HEK293 (cell line): ENCODE measurements around the gene B4GALT3.

ENCODE experiments used
- CTCF ChIA-PET: fragments of 350-600 bp; formaldehyde crosslinking; extraction: SDS; loops from one replicate; lab custom pipeline; 2021; ENCODE audit warnings: antibody characterized with exemption; lab: Yijun Ruan, JAX
- POLR2A ChIA-PET: fragments of 300-600 bp; formaldehyde crosslinking; extraction: SDS; loops from one replicate; lab custom pipeline; 2020; ENCODE audit warnings: antibody characterized with exemption, inconsistent platforms; lab: Yijun Ruan, JAX
- H3K27ac ChIP-seq: fragments of 200-500 bp; sonication (Bioruptor generic); 2 replicates; pipeline ENCODE4 v1.5.1; 2014; ENCODE audit warnings: low read depth, low read length, control low read depth, inconsistent platforms; ENCODE audit errors: extremely low read depth
- H3K36me3 ChIP-seq, 2 experiments: fragments of 200-500 bp in 1 of 2; sonication (Bioruptor generic) in 1 of 2; 1 replicate in 1 of 2; 2 replicates in 1 of 2; pipeline ENCODE4 v1.5.1; 2014 to 2017; ENCODE audit warnings: inconsistent platforms in 2 of 2, low read length in 2 of 2; ENCODE audit not compliant: control insufficient read depth in 2 of 2, insufficient read depth in 1 of 2
- H3K4me1 ChIP-seq: fragments of 200-500 bp; sonication (Bioruptor generic); 2 replicates; pipeline ENCODE4 v1.5.1; 2014; ENCODE audit warnings: mild to moderate bottlenecking, low read length, inconsistent platforms; ENCODE audit not compliant: control insufficient read depth, insufficient read depth
- H3K4me3 ChIP-seq: 2 replicates; pipeline ENCODE4 v1.5.1; 2011; ENCODE audit warnings: low read depth, mild to moderate bottlenecking, control low read depth, low read length, moderate library complexity
- H3K9me3 ChIP-seq: fragments of 200-500 bp; sonication (Bioruptor generic); 2 replicates; pipeline ENCODE4 v1.5.1; 2014; ENCODE audit warnings: low read depth, low read length, inconsistent platforms; ENCODE audit not compliant: control insufficient read depth, insufficient read depth
- HOXA7 ChIP-seq: sonication (generic); formaldehyde crosslinking; IDR thresholded peaks from 2 replicates; pipeline ENCODE4 v1.8.1; 2022; ENCODE audit warnings: missing genetic modification reagents, borderline replicate concordance
- OVOL3 ChIP-seq: fragments of 450-650 bp; formaldehyde crosslinking; IDR thresholded peaks from 2 replicates; pipeline ENCODE4 v1.5.1; 2016; ENCODE audit warnings: missing biosample characterization, missing genetic modification characterization
- ZBTB10 ChIP-seq: fragments of 450-650 bp; formaldehyde crosslinking; IDR thresholded peaks from 2 replicates; pipeline ENCODE4 v1.5.1; 2016; ENCODE audit warnings: missing biosample characterization, missing genetic modification characterization
- ZBTB6 ChIP-seq: fragments of 450-650 bp; formaldehyde crosslinking; IDR thresholded peaks from 2 replicates; pipeline ENCODE4 v1.5.1; 2017; ENCODE audit warnings: missing biosample characterization, missing genetic modification characterization
- ZFP3 ChIP-seq: fragments of 450-650 bp; formaldehyde crosslinking; IDR thresholded peaks from 2 replicates; pipeline ENCODE4 v1.5.1; 2016; ENCODE audit warnings: low read depth, missing biosample characterization, missing genetic modification characterization
- ZNF202 ChIP-seq: fragments of 450-650 bp; formaldehyde crosslinking; IDR thresholded peaks from 2 replicates; pipeline ENCODE4 v1.5.1; 2016; ENCODE audit warnings: missing biosample characterization, missing genetic modification characterization, borderline replicate concordance
- ZNF26 ChIP-seq: fragments of 450-650 bp; formaldehyde crosslinking; IDR thresholded peaks from 2 replicates; pipeline ENCODE4 v1.5.1; 2016; ENCODE audit warnings: missing biosample characterization, missing genetic modification characterization
- ZNF266 ChIP-seq: fragments of 450-650 bp; formaldehyde crosslinking; IDR thresholded peaks from 2 replicates; pipeline ENCODE4 v1.5.1; 2016; ENCODE audit warnings: missing biosample characterization, missing genetic modification characterization, low read depth
- ZNF423 ChIP-seq: fragments of 450-650 bp; formaldehyde crosslinking; IDR thresholded peaks from 2 replicates; pipeline ENCODE4 v1.5.1; 2016; ENCODE audit warnings: missing biosample characterization, missing genetic modification characterization
- ZNF433 ChIP-seq: fragments of 450-650 bp; formaldehyde crosslinking; IDR thresholded peaks from 2 replicates; pipeline ENCODE4 v1.5.1; 2016; ENCODE audit warnings: missing biosample characterization, missing genetic modification characterization, low read depth
- ZNF48 ChIP-seq: fragments of 450-650 bp; formaldehyde crosslinking; IDR thresholded peaks from 2 replicates; pipeline ENCODE4 v1.5.1; 2016; ENCODE audit warnings: missing biosample characterization, missing genetic modification characterization
- ZNF529 ChIP-seq: fragments of 450-650 bp; formaldehyde crosslinking; IDR thresholded peaks from 2 replicates; pipeline ENCODE4 v1.5.1; 2017; ENCODE audit warnings: missing genetic modification characterization, missing biosample characterization; ENCODE audit not compliant: insufficient replicate concordance
- ZNF621 ChIP-seq: fragments of 450-650 bp; formaldehyde crosslinking; IDR thresholded peaks from 2 replicates; pipeline ENCODE4 v1.5.1; 2017; ENCODE audit warnings: missing biosample characterization, missing genetic modification characterization
- ZNF707 ChIP-seq: fragments of 450-650 bp; formaldehyde crosslinking; IDR thresholded peaks from 2 replicates; pipeline ENCODE4 v1.5.1; 2016; ENCODE audit warnings: missing biosample characterization, missing genetic modification characterization
- ZNF776 ChIP-seq: fragments of 450-650 bp; formaldehyde crosslinking; IDR thresholded peaks from 2 replicates; pipeline ENCODE4 v1.5.0; 2017; ENCODE audit warnings: missing biosample characterization, missing genetic modification characterization, borderline replicate concordance
- ZNF792 ChIP-seq: fragments of 450-650 bp; formaldehyde crosslinking; IDR thresholded peaks from 2 replicates; pipeline ENCODE4 v1.5.1; 2016; ENCODE audit warnings: missing biosample characterization, missing genetic modification characterization
- ZSCAN4 ChIP-seq: fragments of 450-650 bp; formaldehyde crosslinking; IDR thresholded peaks from 2 replicates; pipeline ENCODE4 v1.5.1; 2017; ENCODE audit warnings: missing biosample characterization, missing genetic modification characterization
- TF ChIP-seq, protein P1 (sequence below): fragments of 450-650 bp; formaldehyde crosslinking; IDR thresholded peaks from 2 replicates; pipeline ENCODE4 v1.5.1; 2016; ENCODE audit warnings: missing biosample characterization, missing genetic modification characterization
- TF ChIP-seq, protein P2 (sequence below): fragments of 450-650 bp; formaldehyde crosslinking; IDR thresholded peaks from 2 replicates; pipeline ENCODE4 v1.5.1; 2016; ENCODE audit warnings: missing biosample characterization, missing genetic modification characterization
- TF ChIP-seq, protein P3 (sequence below): fragments of 450-650 bp; formaldehyde crosslinking; conservative IDR thresholded peaks from 2 replicates; pipeline ENCODE4 v1.5.1; 2016; ENCODE audit warnings: low read depth, missing biosample characterization, missing genetic modification characterization

B4GALT3 gene

GRCh38 chr1:161162806-161163205, 14.5 kb downstream of the B4GALT3 start (continued):
- TF ChIP-seq ZNF26, result no peak
- no peak for TF ChIP-seq OVOL3
- TF ChIP-seq ZBTB6 (tag by site-specific recombination), result no peak
- no peak for TF ChIP-seq ZBTB10 (tag by site-specific recombination)
- TF ChIP-seq ZNF266 (tag by site-specific recombination), result no peak
- no peak for TF ChIP-seq ZNF707 (tag by site-specific recombination)
- TF ChIP-seq, protein P1, sequence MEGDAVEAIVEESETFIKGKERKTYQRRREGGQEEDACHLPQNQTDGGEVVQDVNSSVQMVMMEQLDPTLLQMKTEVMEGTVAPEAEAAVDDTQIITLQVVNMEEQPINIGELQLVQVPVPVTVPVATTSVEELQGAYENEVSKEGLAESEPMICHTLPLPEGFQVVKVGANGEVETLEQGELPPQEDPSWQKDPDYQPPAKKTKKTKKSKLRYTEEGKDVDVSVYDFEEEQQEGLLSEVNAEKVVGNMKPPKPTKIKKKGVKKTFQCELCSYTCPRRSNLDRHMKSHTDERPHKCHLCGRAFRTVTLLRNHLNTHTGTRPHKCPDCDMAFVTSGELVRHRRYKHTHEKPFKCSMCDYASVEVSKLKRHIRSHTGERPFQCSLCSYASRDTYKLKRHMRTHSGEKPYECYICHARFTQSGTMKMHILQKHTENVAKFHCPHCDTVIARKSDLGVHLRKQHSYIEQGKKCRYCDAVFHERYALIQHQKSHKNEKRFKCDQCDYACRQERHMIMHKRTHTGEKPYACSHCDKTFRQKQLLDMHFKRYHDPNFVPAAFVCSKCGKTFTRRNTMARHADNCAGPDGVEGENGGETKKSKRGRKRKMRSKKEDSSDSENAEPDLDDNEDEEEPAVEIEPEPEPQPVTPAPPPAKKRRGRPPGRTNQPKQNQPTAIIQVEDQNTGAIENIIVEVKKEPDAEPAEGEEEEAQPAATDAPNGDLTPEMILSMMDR (tag by site-specific recombination), result no peak
- no peak for TF ChIP-seq ZNF433
- TF ChIP-seq ZNF792 (tag by site-specific recombination), result no peak
- TF ChIP-seq ZNF423 (tag by site-specific recombination), result no peak

GRCh38 chr1:161162052-161162451, 15.3 kb downstream of the B4GALT3 start:
- Histone ChIP-seq H3K27ac (no peak overlapping the region), H3K9me3 (no peaks in the 10 kb centered on the region), H3K4me1 (peaks cover 7% of the 10 kb centered on the region; the same call in 1 of the 2 replicates), H3K4me3 (no peak overlapping the region), H3K36me3 (peaks cover 5 to 67% of the 10 kb centered on the region in 2 experiments; a peak in 2 of 3 replicates)
- no peak for TF ChIP-seq ZNF621 (tag by site-specific recombination)
- TF ChIP-seq ZNF202 (tag by site-specific recombination), result no peak
- TF ChIP-seq ZFP3 (tag by site-specific recombination), result no peak
- no peak for TF ChIP-seq ZSCAN4 (tag by site-specific recombination)
- TF ChIP-seq, protein P2, sequence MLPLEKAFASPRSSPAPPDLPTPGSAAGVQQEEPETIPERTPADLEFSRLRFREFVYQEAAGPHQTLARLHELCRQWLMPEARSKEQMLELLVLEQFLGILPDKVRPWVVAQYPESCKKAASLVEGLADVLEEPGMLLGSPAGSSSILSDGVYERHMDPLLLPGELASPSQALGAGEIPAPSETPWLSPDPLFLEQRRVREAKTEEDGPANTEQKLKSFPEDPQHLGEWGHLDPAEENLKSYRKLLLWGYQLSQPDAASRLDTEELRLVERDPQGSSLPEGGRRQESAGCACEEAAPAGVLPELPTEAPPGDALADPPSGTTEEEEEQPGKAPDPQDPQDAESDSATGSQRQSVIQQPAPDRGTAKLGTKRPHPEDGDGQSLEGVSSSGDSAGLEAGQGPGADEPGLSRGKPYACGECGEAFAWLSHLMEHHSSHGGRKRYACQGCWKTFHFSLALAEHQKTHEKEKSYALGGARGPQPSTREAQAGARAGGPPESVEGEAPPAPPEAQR, result no peak
- TF ChIP-seq, protein P3, sequence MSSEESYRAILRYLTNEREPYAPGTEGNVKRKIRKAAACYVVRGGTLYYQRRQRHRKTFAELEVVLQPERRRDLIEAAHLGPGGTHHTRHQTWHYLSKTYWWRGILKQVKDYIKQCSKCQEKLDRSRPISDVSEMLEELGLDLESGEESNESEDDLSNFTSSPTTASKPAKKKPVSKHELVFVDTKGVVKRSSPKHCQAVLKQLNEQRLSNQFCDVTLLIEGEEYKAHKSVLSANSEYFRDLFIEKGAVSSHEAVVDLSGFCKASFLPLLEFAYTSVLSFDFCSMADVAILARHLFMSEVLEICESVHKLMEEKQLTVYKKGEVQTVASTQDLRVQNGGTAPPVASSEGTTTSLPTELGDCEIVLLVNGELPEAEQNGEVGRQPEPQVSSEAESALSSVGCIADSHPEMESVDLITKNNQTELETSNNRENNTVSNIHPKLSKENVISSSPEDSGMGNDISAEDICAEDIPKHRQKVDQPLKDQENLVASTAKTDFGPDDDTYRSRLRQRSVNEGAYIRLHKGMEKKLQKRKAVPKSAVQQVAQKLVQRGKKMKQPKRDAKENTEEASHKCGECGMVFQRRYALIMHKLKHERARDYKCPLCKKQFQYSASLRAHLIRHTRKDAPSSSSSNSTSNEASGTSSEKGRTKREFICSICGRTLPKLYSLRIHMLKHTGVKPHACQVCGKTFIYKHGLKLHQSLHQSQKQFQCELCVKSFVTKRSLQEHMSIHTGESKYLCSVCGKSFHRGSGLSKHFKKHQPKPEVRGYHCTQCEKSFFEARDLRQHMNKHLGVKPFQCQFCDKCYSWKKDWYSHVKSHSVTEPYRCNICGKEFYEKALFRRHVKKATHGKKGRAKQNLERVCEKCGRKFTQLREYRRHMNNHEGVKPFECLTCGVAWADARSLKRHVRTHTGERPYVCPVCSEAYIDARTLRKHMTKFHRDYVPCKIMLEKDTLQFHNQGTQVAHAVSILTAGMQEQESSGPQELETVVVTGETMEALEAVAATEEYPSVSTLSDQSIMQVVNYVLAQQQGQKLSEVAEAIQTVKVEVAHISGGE (tag by site-specific recombination), result no peak
- no peak for TF ChIP-seq ZNF776 (tag by site-specific recombination)
- TF ChIP-seq ZNF529 (tag by site-specific recombination), result no peak
- no peak for TF ChIP-seq HOXA7
- TF ChIP-seq ZNF48 (tag by site-specific recombination), result no peak
- ChIA-PET CTCF (interaction anchor here (1.0 to 1.6 kb wide), 2 partner anchors 19 to 31 kb away, joined by 3 to 5 read pairs; no protein-coding TSS in a partner anchor), POLR2A (interaction anchor here (0.5 to 1.6 kb wide), 7 partner anchors 9 to 158 kb away, joined by 3 to 5 read pairs (median 3); partner anchors contain the start of genes B4GALT3 and TOMM40L)
